Kidney epithelial cell (primary cell): ENCODE data around the gene ZSCAN5B. TPM values are rescaled to one million over a fixed set of nuclear protein-coding genes. Genes with fewer than 3 reads are reported as not detected.
"Not testable (repeated sequence)": the region's sequence is repeated elsewhere in the genome, so short reads cannot be mapped to it uniquely, and the experiment has no call there.

Source experiments
- DNase-seq: peaks from one replicate; pipeline ENCODE4 v3.0.0-alpha.2; 2010; ENCODE audit warnings: low read depth
- H3K27me3 ChIP-seq: 2 replicates; pipeline ENCODE4 v1.6.0; 2011; ENCODE audit warnings: low read length; ENCODE audit not compliant: control insufficient read depth, insufficient read depth
- H3K36me3 ChIP-seq: 2 replicates; pipeline ENCODE4 v1.5.1; 2011; ENCODE audit warnings: low read length; ENCODE audit not compliant: control insufficient read depth, insufficient read depth
- H3K4me3 ChIP-seq: 2 replicates; pipeline ENCODE4 v1.5.1; 2011; ENCODE audit warnings: low read depth, mild to moderate bottlenecking, control low read depth, low read length
- CTCF ChIP-seq: IDR thresholded peaks from 2 replicates; pipeline ENCODE4 v1.5.1; 2011; ENCODE audit warnings: mild to moderate bottlenecking, moderate library complexity, low read length, control low read depth, inconsistent platforms; ENCODE audit not compliant: insufficient read depth, poor library complexity, severe bottlenecking
- total RNA-seq: library from RNA; depleted of rRNA; stranded (reverse); fragments of >200 nt; gene quantifications from 2 replicates; pipeline ENCODE4 v1.2.3, GENCODE V29; 2015

Gene ZSCAN5B
- total RNA-seq: not detected in 2 replicates

- not testable (repeated sequence) for H3K36me3 ChIP-seq, DNase-seq, H3K27me3 ChIP-seq, H3K4me3 ChIP-seq
These were observed at the start of gene ZSCAN5B for GRCh38 chr19:56197646-56198045. ZSCAN5B (minus strand) TSS chr19:56197783; CDS start chr19:56193052, 4,731 bp downstream.

- H3K4me3 ChIP-seq, H3K27me3 ChIP-seq, H3K36me3 ChIP-seq, DNase-seq: not testable (repeated sequence)
These were observed 48.2 kb upstream of the ZSCAN5B start for GRCh38 chr19:56245764-56246163.

GRCh38 chr19:56245121-56245740, 47.6 kb upstream of the ZSCAN5B start:
- Histone ChIP-seq H3K27me3 (no peaks in the 10 kb centered on the region), H3K4me3 (no peak overlapping the region), H3K36me3 (no peaks in the 10 kb centered on the region)
- no peak for TF ChIP-seq CTCF
- no peak for DNase-seq

GRCh38 chr19:56223481-56223880, 25.9 kb upstream of the ZSCAN5B start:
- H3K27me3 ChIP-seq: no peaks in the 10 kb centered on the region
- DNase-seq: no peak
- TF ChIP-seq CTCF: no peak
- no peaks in the 10 kb centered on the region for H3K36me3 ChIP-seq
- no peak overlapping the region for H3K4me3 ChIP-seq

- DNase-seq: no peak
- Histone ChIP-seq H3K27me3 (no peaks in the 10 kb centered on the region), H3K4me3 (no peak overlapping the region), H3K36me3 (no peaks in the 10 kb centered on the region)
- TF ChIP-seq CTCF: no peak
These were observed 25.3 kb upstream of the ZSCAN5B start for GRCh38 chr19:56222901-56223300.

- Histone ChIP-seq H3K36me3 (no peaks in the 10 kb centered on the region), H3K27me3 (peaks cover 6% of the 10 kb centered on the region), H3K4me3 (no peak overlapping the region)
- TF ChIP-seq CTCF: no peak
- no peak for DNase-seq
These were observed 24.3 kb upstream of the ZSCAN5B start for GRCh38 chr19:56221851-56222250.

- DNase-seq, H3K27me3 ChIP-seq, H3K4me3 ChIP-seq, H3K36me3 ChIP-seq: not testable (repeated sequence)
- TF ChIP-seq CTCF: peak; percentile 15
These were observed 23.9 kb upstream of the ZSCAN5B start for GRCh38 chr19:56221442-56221841.
